Cardiac fibroblast (primary cell): Measurements from ENCODE around the gene HOXA10.

Experiments
- DNase-seq, 2 donors: peaks; one replicate each; pipeline versions ENCODE4 v3.0.0 to v3.0.0-alpha.2; 2010; ENCODE audit warnings: low read depth in 2 of 2
- H3K4me3 ChIP-seq, 2 donors: replicated peaks in 1 of 2; 1 replicate in 1 of 2; 2 replicates in 1 of 2; pipeline ENCODE4 v1.5.1; 2011; ENCODE audit warnings: low read depth in 2 of 2, low read length in 2 of 2, mild to moderate bottlenecking in 2 of 2, moderate library complexity in 1 of 2
- TF ChIP-seq, protein P1 (sequence below): IDR thresholded peaks from one replicate; pipeline ENCODE4 v1.5.1; 2011; ENCODE audit warnings: low read depth, mild to moderate bottlenecking, low read length, inconsistent platforms

HOXA10 gene

DNA sequence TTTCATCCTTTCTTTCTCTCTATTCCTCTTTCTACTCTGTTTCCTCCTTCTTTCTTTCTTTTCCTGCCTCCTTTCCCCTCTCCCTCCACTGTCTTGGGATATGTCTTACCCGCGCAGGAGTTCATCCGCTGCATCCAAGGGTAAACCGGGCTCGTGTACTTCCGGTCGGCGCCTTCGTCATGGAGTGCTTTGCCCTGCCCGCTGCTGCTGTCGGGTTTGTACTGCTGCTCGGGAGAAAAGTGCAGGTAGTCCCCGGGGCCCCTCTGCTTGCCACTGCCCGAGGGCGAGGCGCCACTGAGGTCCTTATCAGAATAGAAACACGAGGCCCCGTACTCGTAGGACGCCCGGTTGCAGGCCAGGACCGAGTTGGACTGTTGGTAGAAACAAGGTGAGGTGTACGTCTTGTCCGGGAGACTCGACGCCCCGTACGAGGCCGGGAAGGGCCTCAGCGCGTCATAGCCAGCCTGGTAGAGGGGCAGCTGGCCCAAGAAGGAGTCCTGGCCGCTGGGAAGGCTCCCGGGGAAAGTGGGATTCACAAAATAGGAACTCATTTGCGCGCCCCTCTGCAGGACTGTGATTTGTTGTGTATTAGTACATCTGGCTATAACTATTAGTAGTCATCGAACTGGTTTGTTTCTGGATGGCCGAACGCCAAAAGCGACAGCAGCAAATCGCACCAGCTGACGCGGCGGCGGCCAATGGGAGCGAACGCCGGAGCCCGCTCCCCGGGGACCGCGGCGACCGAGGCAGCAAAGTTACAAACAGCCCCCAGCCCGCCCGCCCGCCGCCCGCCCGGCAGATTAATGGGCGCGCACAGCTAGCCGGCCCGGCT lies 26.7 kb downstream of the HOXA10 start, which contains the start of gene HOXA6:
HOXA6 (minus strand) TSS at position 576 of the 832 bp plus-strand sequence; CDS start at position 551, 25 bp downstream.
- TF ChIP-seq, protein P1, sequence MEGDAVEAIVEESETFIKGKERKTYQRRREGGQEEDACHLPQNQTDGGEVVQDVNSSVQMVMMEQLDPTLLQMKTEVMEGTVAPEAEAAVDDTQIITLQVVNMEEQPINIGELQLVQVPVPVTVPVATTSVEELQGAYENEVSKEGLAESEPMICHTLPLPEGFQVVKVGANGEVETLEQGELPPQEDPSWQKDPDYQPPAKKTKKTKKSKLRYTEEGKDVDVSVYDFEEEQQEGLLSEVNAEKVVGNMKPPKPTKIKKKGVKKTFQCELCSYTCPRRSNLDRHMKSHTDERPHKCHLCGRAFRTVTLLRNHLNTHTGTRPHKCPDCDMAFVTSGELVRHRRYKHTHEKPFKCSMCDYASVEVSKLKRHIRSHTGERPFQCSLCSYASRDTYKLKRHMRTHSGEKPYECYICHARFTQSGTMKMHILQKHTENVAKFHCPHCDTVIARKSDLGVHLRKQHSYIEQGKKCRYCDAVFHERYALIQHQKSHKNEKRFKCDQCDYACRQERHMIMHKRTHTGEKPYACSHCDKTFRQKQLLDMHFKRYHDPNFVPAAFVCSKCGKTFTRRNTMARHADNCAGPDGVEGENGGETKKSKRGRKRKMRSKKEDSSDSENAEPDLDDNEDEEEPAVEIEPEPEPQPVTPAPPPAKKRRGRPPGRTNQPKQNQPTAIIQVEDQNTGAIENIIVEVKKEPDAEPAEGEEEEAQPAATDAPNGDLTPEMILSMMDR = no peak
- H3K4me3 ChIP-seq = no peak within 1 kb of the TSS
- no peak for DNase-seq

DNA sequence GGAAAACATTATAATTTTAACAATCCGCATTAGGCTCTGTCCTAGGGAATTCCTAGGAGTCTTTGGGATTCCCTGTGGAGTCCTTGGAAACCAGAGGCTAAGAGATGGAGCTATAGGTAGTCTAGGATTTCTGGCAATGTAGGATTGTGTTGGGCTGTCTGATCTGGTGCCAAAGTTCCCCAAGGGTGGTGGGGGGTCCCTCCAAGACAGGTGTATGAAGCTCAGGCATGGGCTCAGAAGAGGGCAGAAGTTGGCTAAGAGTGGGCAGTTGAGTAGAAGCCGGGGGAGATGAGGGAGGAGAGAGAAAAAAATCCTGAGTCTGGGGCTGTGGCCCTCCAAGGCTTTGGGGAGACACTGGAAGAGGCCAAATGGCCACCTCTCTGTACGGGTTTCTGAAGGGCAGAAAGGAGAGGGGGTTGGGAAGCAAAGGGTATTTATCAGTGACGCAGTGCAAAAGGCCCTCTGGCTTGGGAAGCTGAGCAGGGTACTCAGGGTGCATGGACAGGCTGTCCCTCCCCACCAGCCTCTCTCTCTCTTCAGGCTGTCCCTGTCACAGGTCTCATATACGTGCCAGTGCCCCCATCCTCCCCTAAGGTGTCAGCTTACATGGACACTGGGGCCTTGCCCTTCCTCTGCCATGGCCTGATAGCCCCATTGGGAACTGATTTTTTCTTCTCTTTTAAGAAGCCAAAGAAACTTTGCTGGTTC lies 27.5 kb downstream of the HOXA10 start:
- no peak for DNase-seq
- TF ChIP-seq, protein P1 = no peak
- no peak overlapping the region for H3K4me3 ChIP-seq

DNA sequence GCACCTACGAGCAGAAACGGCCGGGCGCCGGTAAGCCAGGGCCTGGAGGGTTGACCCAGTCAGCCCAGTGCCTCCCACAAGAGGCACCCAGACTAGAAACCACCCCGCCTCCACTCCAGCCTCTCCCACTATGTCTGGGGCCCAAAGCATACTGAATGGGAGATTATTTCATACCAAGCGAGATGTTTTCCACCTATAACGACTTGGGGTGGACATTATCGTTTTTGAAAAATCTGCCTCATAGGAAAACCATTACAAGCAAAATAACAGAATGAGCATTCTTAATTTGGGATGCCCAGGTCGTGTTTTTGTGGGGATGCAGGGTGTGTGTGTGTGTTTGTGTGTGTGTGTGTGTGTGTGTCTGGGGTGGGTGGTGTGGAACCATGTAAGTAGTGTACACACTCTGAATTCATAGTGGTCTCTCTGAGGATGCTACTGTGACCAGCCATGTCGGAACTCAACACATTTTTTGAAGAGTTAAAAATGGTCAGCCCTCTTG lies 28.2 kb downstream of the HOXA10 start:
- TF ChIP-seq, protein P1 = no peak
- H3K4me3 ChIP-seq = no peak overlapping the region

DNA sequence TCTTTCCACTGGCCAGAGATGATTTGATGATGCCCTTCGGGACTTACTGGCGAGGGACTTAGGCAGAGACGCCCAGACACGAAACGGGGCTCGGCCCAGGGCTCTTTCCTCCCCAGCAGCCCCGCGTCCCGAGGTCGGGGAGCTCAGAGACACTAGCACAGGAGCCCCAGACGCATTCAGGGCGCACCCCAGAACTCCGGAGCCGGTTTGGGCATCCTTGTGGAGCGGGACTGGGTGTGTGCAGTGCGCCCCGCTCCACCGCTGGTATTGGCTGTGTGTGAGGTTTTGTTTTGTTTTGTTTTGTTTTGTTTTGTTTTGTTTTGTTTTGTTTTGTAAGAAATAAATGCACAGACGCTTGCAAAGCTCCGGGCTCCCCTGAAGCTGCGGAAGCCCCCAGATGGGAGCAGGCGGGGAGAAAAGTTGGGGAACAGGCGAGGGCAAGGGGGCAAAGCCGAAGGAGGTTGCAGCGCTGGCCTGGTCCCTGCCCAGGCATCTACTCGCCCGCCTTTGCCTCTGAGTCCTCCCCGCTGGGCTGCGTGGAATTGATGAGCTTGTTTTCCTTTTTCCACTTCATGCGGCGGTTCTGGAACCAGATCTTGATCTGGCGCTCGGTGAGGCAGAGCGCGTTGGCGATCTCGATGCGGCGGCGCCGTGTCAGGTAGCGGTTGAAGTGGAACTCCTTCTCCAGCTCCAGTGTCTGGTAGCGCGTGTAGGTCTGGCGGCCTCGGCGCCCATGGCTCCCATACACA lies 28.8 kb downstream of the HOXA10 start:
- H3K4me3 ChIP-seq = no peak overlapping the region
- TF ChIP-seq, protein P1 = no peak
- no peak for DNase-seq

More for the DNA sequence above, 28.2 kb downstream of the HOXA10 start:
- no peak for DNase-seq

DNA sequence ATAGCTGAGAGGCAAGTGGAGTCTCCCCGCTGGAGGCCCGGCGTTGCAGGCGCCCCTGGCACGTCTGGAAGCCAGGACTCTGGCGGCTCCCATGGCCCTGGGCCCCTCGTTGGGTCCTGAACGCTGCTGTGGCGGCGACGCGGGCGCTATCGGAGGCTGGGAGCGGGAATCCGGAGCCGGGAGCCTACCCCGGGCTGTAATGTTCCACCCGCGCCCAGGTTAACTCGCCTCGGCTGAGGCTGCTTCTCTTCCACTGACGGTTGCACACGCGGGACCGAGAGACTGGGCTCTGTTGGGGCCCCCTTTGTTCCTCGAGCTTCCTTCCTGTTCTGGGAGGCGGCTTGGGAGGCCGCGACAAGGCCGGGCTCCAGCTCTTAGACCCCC lies 29.3 kb downstream of the HOXA10 start:
- DNase-seq = no peak
- TF ChIP-seq, protein P1 = no peak
- H3K4me3 ChIP-seq = no peak overlapping the region

DNA sequence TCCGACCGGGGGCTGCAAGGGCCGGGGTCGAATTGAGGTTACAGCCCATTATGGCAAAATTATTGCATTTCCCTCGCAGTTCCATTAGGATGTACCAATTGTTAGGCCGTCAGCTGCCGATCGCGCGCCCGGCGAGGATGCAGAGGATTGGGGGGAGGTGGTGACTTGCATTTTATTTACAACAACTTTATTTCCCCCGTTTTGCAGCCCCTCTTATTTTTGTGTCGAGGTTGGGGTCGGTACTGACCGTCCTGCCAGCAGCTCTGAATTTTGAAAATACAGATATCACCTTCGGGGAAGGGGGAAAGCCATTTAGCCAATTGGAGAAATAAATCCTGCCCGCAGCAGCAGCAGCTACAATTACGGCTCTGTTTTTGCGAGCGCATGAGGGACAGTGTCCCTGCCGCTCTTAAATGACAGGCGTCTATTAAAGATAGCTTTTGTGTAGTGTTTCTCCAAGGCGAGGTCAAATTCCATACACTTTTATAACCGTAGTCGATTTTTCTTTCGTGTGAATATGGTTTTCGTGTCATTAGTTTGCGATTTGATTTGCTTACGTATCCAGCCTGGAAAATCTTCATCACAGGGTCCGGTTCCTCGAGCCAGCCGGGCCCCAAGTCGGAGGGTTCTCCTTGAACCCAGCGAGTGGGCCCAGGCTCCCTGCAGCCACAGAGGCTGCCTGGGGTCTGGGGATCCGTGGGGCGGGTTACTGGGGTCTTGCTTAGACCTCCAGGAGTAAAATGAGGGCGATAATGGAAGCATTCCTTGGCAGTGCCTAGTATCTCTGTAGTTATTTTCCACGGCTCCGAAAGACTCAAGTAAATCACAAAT lies 30.0 kb downstream of the HOXA10 start:
- no peak for DNase-seq
- TF ChIP-seq, protein P1 = no peak
- H3K4me3 ChIP-seq = no peak overlapping the region
